WERI-Rb-1 (cell line): ENCODE results near the gene ANKRD44.

Experiments used
- DNase-seq: peaks from one replicate; pipeline ENCODE4 v3.0.0-alpha.2; 2020
- H3K27ac ChIP-seq: fragments of 250-450 bp; sonication (Bioruptor Pico); 2 replicates; pipeline ENCODE4 v1.5.1; 2020; ENCODE audit warnings: mild to moderate bottlenecking, moderate library complexity
- H3K27me3 ChIP-seq: fragments of 250-450 bp; sonication (Bioruptor Pico); 2 replicates; pipeline ENCODE4 v1.5.1; 2021; ENCODE audit warnings: mild to moderate bottlenecking, low read depth, moderate library complexity; ENCODE audit not compliant: insufficient read depth, severe bottlenecking
- H3K36me3 ChIP-seq: fragments of 250-450 bp; sonication (Bioruptor Pico); 2 replicates; pipeline ENCODE4 v1.5.1; 2020; ENCODE audit warnings: mild to moderate bottlenecking, moderate library complexity
- H3K4me3 ChIP-seq: 2 replicates; pipeline ENCODE4 v1.5.1; 2011; ENCODE audit warnings: low read depth, mild to moderate bottlenecking, control low read depth, low read length
- H3K9me3 ChIP-seq: fragments of 250-450 bp; sonication (Bioruptor Pico); 2 replicates; pipeline ENCODE4 v1.5.1; 2021; ENCODE audit warnings: mild to moderate bottlenecking, moderate library complexity; ENCODE audit not compliant: severe bottlenecking
- CTCF ChIP-seq: IDR thresholded peaks from 2 replicates; pipeline ENCODE4 v1.5.1; 2011; ENCODE audit warnings: low read depth, mild to moderate bottlenecking, control low read depth, inconsistent platforms, low read length

The ANKRD44 gene

GRCh38 chr2:197183355-197183754 is 127.2 kb downstream of the ANKRD44 start:
- no peaks in the 10 kb centered on the region for H3K36me3 ChIP-seq
- no peak for DNase-seq
- TF ChIP-seq CTCF, result no peak

GRCh38 chr2:197182668-197183067 is 127.9 kb downstream of the ANKRD44 start:
- no peaks in the 10 kb centered on the region for H3K36me3 ChIP-seq
- no peak overlapping the region for H3K27ac ChIP-seq

More at GRCh38 chr2:197183355-197183754, 127.2 kb downstream of the ANKRD44 start:
- Histone ChIP-seq H3K27ac (no peak overlapping the region), H3K4me3 (no peak overlapping the region), H3K27me3 (no peaks in the 10 kb centered on the region), H3K9me3 (no peaks in the 10 kb centered on the region)

GRCh38 chr2:197181491-197181890 is 129.1 kb downstream of the ANKRD44 start:
- Histone ChIP-seq H3K9me3 (no peaks in the 10 kb centered on the region), H3K36me3 (no peaks in the 10 kb centered on the region), H3K27ac (no peak overlapping the region), H3K27me3 (no peaks in the 10 kb centered on the region), H3K4me3 (no peak overlapping the region)
- no peak for TF ChIP-seq CTCF
- DNase-seq, result no peak

More at GRCh38 chr2:197182668-197183067, 127.9 kb downstream of the ANKRD44 start:
- no peaks in the 10 kb centered on the region for H3K9me3 ChIP-seq
- H3K4me3 ChIP-seq, result no peak overlapping the region
- no peak for TF ChIP-seq CTCF
- no peaks in the 10 kb centered on the region for H3K27me3 ChIP-seq
- DNase-seq, result no peak

- Histone ChIP-seq H3K27ac (no peak overlapping the region), H3K4me3 (no peak overlapping the region), H3K36me3 (no peaks in the 10 kb centered on the region), H3K27me3 (no peaks in the 10 kb centered on the region), H3K9me3 (no peaks in the 10 kb centered on the region)
- DNase-seq, result no peak
- TF ChIP-seq CTCF, result no peak
Measured at GRCh38 chr2:197179744-197180498, 130.7 kb downstream of the ANKRD44 start.

- H3K36me3 ChIP-seq, result no peaks in the 10 kb centered on the region
- no peak overlapping the region for H3K4me3 ChIP-seq
- DNase-seq, result no peak
- TF ChIP-seq CTCF, result no peak
- no peaks in the 10 kb centered on the region for H3K9me3 ChIP-seq
- H3K27ac ChIP-seq, result no peak overlapping the region
- no peaks in the 10 kb centered on the region for H3K27me3 ChIP-seq
Measured at GRCh38 chr2:197176522-197176921, 134.1 kb downstream of the ANKRD44 start.
